SK-N-SH (cell line): ENCODE data around the gene NR2F1-AS1. TPM values are rescaled to one million over a fixed set of nuclear protein-coding genes. Genes with fewer than 3 reads are reported as not detected.

Experiments
- CTCF ChIA-PET: fragments of 300-600, 350-600 bp; formaldehyde crosslinking; extraction: SDS; loops from one replicate; lab custom pipeline; 2021; lab: Yijun Ruan, JAX
- POLR2A ChIA-PET: fragments of 350-600 bp; sonication (Branson Sonifier 250); formaldehyde crosslinking; extraction: SDS; loops from one replicate; lab custom pipeline; 2020; ENCODE audit warnings: antibody characterized with exemption, inconsistent platforms; lab: Yijun Ruan, JAX
- DNase-seq: peaks from one replicate; pipeline ENCODE4 v3.0.0; 2012
- H2AFZ ChIP-seq: fragments of 200-600 bp; sonication (generic); 2 replicates; pipeline ENCODE4 v1.8.1; 2016; ENCODE audit warnings: antibody characterized with exemption, mild to moderate bottlenecking, low read depth
- H3F3A ChIP-seq: fragments of 200-600 bp; sonication (generic); replicated peaks from 2 replicates; pipeline ENCODE3; 2016; ENCODE audit warnings: antibody characterized with exemption, mild to moderate bottlenecking; ENCODE audit not compliant: insufficient read depth
- H3K27ac ChIP-seq, 2 experiments: fragments of 200-500 bp in 1 of 2; fragments of 200-600 bp in 1 of 2; sonication (Bioruptor generic) in 1 of 2; sonication (generic), shearing (Covaris generic) in 1 of 2; 2 replicates each; pipeline versions ENCODE4 v1.5.1 to v1.6.1; 2014 to 2016; ENCODE audit warnings: low read depth in 2 of 2, inconsistent platforms in 1 of 2, low read length in 1 of 2, mild to moderate bottlenecking in 1 of 2, mixed read lengths in 1 of 2
- H3K27me3 ChIP-seq: fragments of 200-600 bp; sonication (generic), shearing (Covaris generic); 2 replicates; pipeline ENCODE4 v1.6.1; 2016; ENCODE audit warnings: mixed run types; ENCODE audit not compliant: insufficient read depth
- H3K36me3 ChIP-seq, 2 experiments: fragments of 200-500 bp in 1 of 2; fragments of 200-600 bp in 1 of 2; sonication (Bioruptor generic) in 1 of 2; sonication (generic) in 1 of 2; replicated peaks in 1 of 2; 2 replicates each; pipeline versions ENCODE3 to v1.5.1; 2014 to 2016; ENCODE audit warnings: low read length in 1 of 2, mild to moderate bottlenecking in 1 of 2; ENCODE audit not compliant: insufficient read depth in 2 of 2, control insufficient read depth in 1 of 2
- H3K4me1 ChIP-seq, 2 experiments: fragments of 200-500 bp in 1 of 2; fragments of 200-600 bp in 1 of 2; sonication (Bioruptor generic) in 1 of 2; sonication (generic), shearing (Covaris generic) in 1 of 2; 2 replicates each; pipeline versions ENCODE4 v1.5.1 to v1.6.1; 2014 to 2016; ENCODE audit warnings: low read depth in 1 of 2, low read length in 1 of 2, mixed run types in 1 of 2; ENCODE audit not compliant: insufficient read depth in 2 of 2, control insufficient read depth in 1 of 2
- H3K4me2 ChIP-seq: fragments of 200-600 bp; sonication (generic), shearing (Covaris generic); 2 replicates; pipeline ENCODE4 v1.6.1; 2017; ENCODE audit warnings: mixed run types
- H3K4me3 ChIP-seq, 2 experiments: fragments of 200-500 bp in 1 of 2; fragments of 200-600 bp in 1 of 2; sonication (Bioruptor generic) in 1 of 2; sonication (generic), shearing (Covaris generic) in 1 of 2; 2 replicates each; pipeline versions ENCODE4 v1.5.1 to v1.8.1; 2014 to 2016; ENCODE audit warnings: low read depth in 2 of 2, inconsistent platforms in 1 of 2, low read length in 1 of 2, mild to moderate bottlenecking in 1 of 2, mixed read lengths in 1 of 2, moderate library complexity in 1 of 2
- H3K79me2 ChIP-seq: fragments of 200-600 bp; sonication (generic); 2 replicates; pipeline ENCODE4 v1.8.1; 2017; ENCODE audit warnings: mild to moderate bottlenecking; ENCODE audit not compliant: insufficient read depth
- H3K9ac ChIP-seq: fragments of 200-600 bp; sonication (generic); 2 replicates; pipeline ENCODE4 v1.6.1; 2017; ENCODE audit warnings: mixed run types
- H3K9me2 ChIP-seq: fragments of 200-600 bp; sonication (generic); 2 replicates; pipeline ENCODE4 v1.6.1; 2017; ENCODE audit warnings: mixed run types
- H3K9me3 ChIP-seq: fragments of 200-600 bp; sonication (generic); 2 replicates; pipeline ENCODE4 v1.6.1; 2017; ENCODE audit warnings: mixed run types, mild to moderate bottlenecking, moderate library complexity
- H4K20me1 ChIP-seq: fragments of 200-600 bp; sonication (generic); 2 replicates; pipeline ENCODE4 v1.6.1; 2017; ENCODE audit warnings: mild to moderate bottlenecking, mixed run types; ENCODE audit not compliant: insufficient read depth
- CTCF ChIP-seq: fragments of 200-600 bp; sonication (generic); IDR thresholded peaks from 2 replicates; pipeline ENCODE4 v1.6.1; 2017; ENCODE audit warnings: antibody characterized with exemption, mild to moderate bottlenecking, moderate library complexity
- ELF1 ChIP-seq: IDR thresholded peaks from 2 replicates; pipeline ENCODE4 v1.4.0; 2012
- EP300 ChIP-seq, 2 experiments: IDR thresholded peaks; 2 replicates each; pipeline versions ENCODE4 v1.4.0 to v1.6.1; 2012; ENCODE audit warnings: borderline replicate concordance in 1 of 2, low read depth in 1 of 2, low read length in 1 of 2
- FOSL2 ChIP-seq: IDR thresholded peaks from 2 replicates; pipeline ENCODE4 v1.4.0; 2012; ENCODE audit warnings: low read depth, mild to moderate bottlenecking, moderate library complexity, borderline replicate concordance
- FOXM1 ChIP-seq: IDR thresholded peaks from 2 replicates; pipeline ENCODE4 v1.4.0; 2012; ENCODE audit warnings: low read depth, mild to moderate bottlenecking
- GABPA ChIP-seq: IDR thresholded peaks from 2 replicates; pipeline ENCODE4 v1.4.0; 2012; ENCODE audit warnings: low read depth, mild to moderate bottlenecking
- JUND ChIP-seq: IDR thresholded peaks from 2 replicates; pipeline ENCODE4 v1.4.0; 2012
- MAX ChIP-seq: IDR thresholded peaks from 2 replicates; pipeline ENCODE4 v1.4.0; 2012; ENCODE audit warnings: low read depth
- MXI1 ChIP-seq: IDR thresholded peaks from 2 replicates; pipeline ENCODE4 v1.6.1; 2012; ENCODE audit warnings: mild to moderate bottlenecking, low read depth, low read length, improper control_type of control experiment
- NFIC ChIP-seq: IDR thresholded peaks from 2 replicates; pipeline ENCODE4 v1.4.0; 2012; ENCODE audit warnings: borderline replicate concordance
- RAD21 ChIP-seq: IDR thresholded peaks from 2 replicates; pipeline ENCODE4 v1.6.1; 2012; ENCODE audit warnings: mild to moderate bottlenecking, low read length
- RCOR1 ChIP-seq: fragments of 150-350 bp; IDR thresholded peaks from 2 replicates; pipeline ENCODE4 v1.6.1; 2017; ENCODE audit warnings: antibody characterized with exemption, low read length
- RFX5 ChIP-seq: IDR thresholded peaks from 2 replicates; pipeline ENCODE4 v1.6.1; 2012; ENCODE audit warnings: mild to moderate bottlenecking, improper control_type of control experiment, low read length
- SIN3A ChIP-seq: IDR thresholded peaks from 2 replicates; pipeline ENCODE4 v1.6.1; 2012; ENCODE audit warnings: low read depth, mild to moderate bottlenecking, low read length, moderate library complexity, borderline replicate concordance
- TCF12 ChIP-seq: IDR thresholded peaks from 2 replicates; pipeline ENCODE4 v1.4.0; 2012
- TEAD4 ChIP-seq: IDR thresholded peaks from 2 replicates; pipeline ENCODE4 v1.4.0; 2012; ENCODE audit warnings: mild to moderate bottlenecking, borderline replicate concordance; ENCODE audit not compliant: insufficient read depth
- USF1 ChIP-seq: IDR thresholded peaks from 2 replicates; pipeline ENCODE4 v1.4.0; 2012; ENCODE audit warnings: low read depth, borderline replicate concordance
- USF2 ChIP-seq: fragments of 150-350 bp; IDR thresholded peaks from 2 replicates; pipeline ENCODE4 v1.6.1; 2017; ENCODE audit warnings: antibody characterized with exemption, low read length, low read depth, borderline replicate concordance
- YY1 ChIP-seq: IDR thresholded peaks from 2 replicates; pipeline ENCODE4 v1.4.0; 2012; ENCODE audit warnings: low read depth, mild to moderate bottlenecking
- WGBS: methylation state at CpG from one replicate; pipeline ENCODE4 v1.1.6; 2017; ENCODE audit warnings: low lambda C conversion rate; 5-methylcytosine and 5-hydroxymethylcytosine counted together
- polyA plus RNA-seq, 3 experiments: library from polyadenylated mRNA; depleted of rRNA; stranded (reverse); fragments of >200 nt; gene quantifications; 2 replicates each; pipeline ENCODE4 v1.2.3, GENCODE V29; 2012

Gene NR2F1-AS1
- polyA plus RNA-seq, 1 of the 3 experiments (the other 2 are of a cell fraction): 7.4 TPM

GRCh38 chr5:93411716-93412115 lies 169.3 kb downstream of the NR2F1-AS1 start:
- Histone ChIP-seq H3F3A (no peaks in the 10 kb centered on the region), H3K36me3 (no peaks in the 10 kb centered on the region), H3K4me1 (peaks cover 4 to 5% of the 10 kb centered on the region in 2 experiments; a peak in 2 of 4 replicates), H3K27me3 (no peaks in the 10 kb centered on the region), H3K9ac (no peak overlapping the region), H3K9me3 (no peaks in the 10 kb centered on the region), H3K79me2 (no peaks in the 10 kb centered on the region), H3K9me2 (no peaks in the 10 kb centered on the region), H3K4me2 (no peak overlapping the region), H3K4me3 (no peak overlapping the region), H2AFZ (no peak overlapping the region), H4K20me1 (no peaks in the 10 kb centered on the region), H3K27ac (no peak overlapping the region)
- POLR2A ChIA-PET: no interaction called here
- CTCF ChIA-PET: interaction anchor here (1.1 kb wide), 1 partner anchor 10 kb away, joined by 3 read pairs; no protein-coding TSS in a partner anchor
- no peak for DNase-seq
- TF ChIP-seq TCF12: no peak
- 80% methylated on average over 3 of the region's 3 CpGs for WGBS

- no peak overlapping the region for H3K4me2 ChIP-seq
- no peaks in the 10 kb centered on the region for H4K20me1 ChIP-seq
- H3K9me2 ChIP-seq: no peaks in the 10 kb centered on the region
- no peak overlapping the region for H3K27ac ChIP-seq
- ChIA-PET POLR2A (no interaction called here), CTCF (no interaction called here)
- H3K4me3 ChIP-seq: no peak overlapping the region
- H2AFZ ChIP-seq: no peak overlapping the region
- peaks cover 4 to 5% of the 10 kb centered on the region in 2 experiments; a peak in 2 of 4 replicates for H3K4me1 ChIP-seq
- H3K27me3 ChIP-seq: no peaks in the 10 kb centered on the region
- TF ChIP-seq RFX5 (no peak), CTCF (no peak), ELF1 (no peak), RAD21 (no peak), GABPA (no peak), RCOR1 (no peak), USF2 (no peak), YY1 (no peak)
- no peaks in the 10 kb centered on the region for H3K79me2 ChIP-seq
- DNase-seq: no peak
- H3F3A ChIP-seq: no peaks in the 10 kb centered on the region
- H3K9ac ChIP-seq: no peak overlapping the region
- no peaks in the 10 kb centered on the region for H3K36me3 ChIP-seq
- H3K9me3 ChIP-seq: no peaks in the 10 kb centered on the region
These were observed 171.3 kb downstream of the NR2F1-AS1 start for GRCh38 chr5:93409691-93410090.

GRCh38 chr5:93407454-93407853 lies 173.6 kb downstream of the NR2F1-AS1 start:
- Histone ChIP-seq H3K9ac (no peak overlapping the region), H3K4me2 (no peak overlapping the region), H3F3A (no peaks in the 10 kb centered on the region), H4K20me1 (no peaks in the 10 kb centered on the region), H3K27me3 (no peaks in the 10 kb centered on the region), H3K27ac (no peak overlapping the region), H3K9me2 (no peaks in the 10 kb centered on the region), H2AFZ (no peak overlapping the region), H3K4me3 (no peak overlapping the region), H3K4me1 (peaks cover 4 to 8% of the 10 kb centered on the region in 2 experiments; a peak in 3 of 4 replicates), H3K9me3 (no peaks in the 10 kb centered on the region), H3K79me2 (no peaks in the 10 kb centered on the region), H3K36me3 (no peaks in the 10 kb centered on the region)
- CTCF ChIA-PET: no interaction called here
- DNase-seq: no peak
- POLR2A ChIA-PET: no interaction called here
- WGBS: 92% methylated on average over 6 of the region's 6 CpGs
- no peak for TF ChIP-seq USF1
- TF ChIP-seq FOSL2: no peak
- TF ChIP-seq RAD21: no peak
- TF ChIP-seq MXI1: no peak
- no peak for TF ChIP-seq MAX
- no peak for TF ChIP-seq FOXM1
- TF ChIP-seq TEAD4: no peak
- TF ChIP-seq RCOR1: no peak
- TF ChIP-seq JUND: no peak
- no peak for TF ChIP-seq NFIC
- TF ChIP-seq SIN3A: no peak
- TF ChIP-seq EP300 (IDR thresholded peaks at IDR 0.05; ENCODE audit: borderline replicate concordance in 1 of 2, low read depth in 1 of 2, low read length in 1 of 2): no peak
